Measurements from ENCODE around the gene PER3.
"Not testable (repeated sequence)": the region's sequence is repeated elsewhere in the genome, so short reads cannot be mapped to it uniquely, and the experiment has no call there.

The PER3 gene

GRCh38 chr1:7780976-7781375 lies 3.1 kb upstream of the PER3 start:
- DNase-seq, result no peak

- no peak for DNase-seq
Observed at GRCh38 chr1:7781501-7781900, 2.6 kb upstream of the PER3 start.

- DNase-seq, result no peak
Observed at GRCh38 chr1:7781923-7782495, 2.1 kb upstream of the PER3 start.

GRCh38 chr1:7783178-7783711 lies 846 bp upstream of the PER3 start:
- no peak for DNase-seq

GRCh38 chr1:7784492-7785071 lies 491 bp downstream of the PER3 start:
- DNase-seq, result peak; percentile 5

- DNase-seq, result no peak
Observed at GRCh38 chr1:7785108-7785507, 1.0 kb downstream of the PER3 start.

GRCh38 chr1:7786795-7787194 lies 2.7 kb downstream of the PER3 start:
- no peak for DNase-seq

- DNase-seq, result no peak
Observed at GRCh38 chr1:7789828-7790227, 5.7 kb downstream of the PER3 start.

GRCh38 chr1:7791027-7791426 lies 6.9 kb downstream of the PER3 start:
- DNase-seq, result not testable (repeated sequence)

- DNase-seq, result no peak
Observed at GRCh38 chr1:7795406-7795805, 11.3 kb downstream of the PER3 start.

GRCh38 chr1:7805460-7805859 lies 21.4 kb downstream of the PER3 start:
- no peak for DNase-seq

- peak; percentile 33 for DNase-seq
Observed at GRCh38 chr1:7808253-7808844, 24.3 kb downstream of the PER3 start.

GRCh38 chr1:7809742-7810141 lies 25.7 kb downstream of the PER3 start:
- no peak for DNase-seq

- peak; percentile 82 for DNase-seq
Observed at GRCh38 chr1:7810395-7810794, 26.3 kb downstream of the PER3 start.

GRCh38 chr1:7811476-7811875 lies 27.4 kb downstream of the PER3 start:
- DNase-seq, result no peak

GRCh38 chr1:7813677-7814373 lies 29.7 kb downstream of the PER3 start:
- DNase-seq, result no peak

- no peak for DNase-seq
Observed at GRCh38 chr1:7821282-7821681, 37.2 kb downstream of the PER3 start.

- DNase-seq, result no peak
Observed at GRCh38 chr1:7824701-7825100, 40.6 kb downstream of the PER3 start.

- DNase-seq, result no peak
Observed at GRCh38 chr1:7826363-7826762, 42.3 kb downstream of the PER3 start.

- no peak for DNase-seq
Observed at GRCh38 chr1:7827126-7827955, 43.2 kb downstream of the PER3 start.

- no peak for DNase-seq
Observed at GRCh38 chr1:7831458-7831857, 47.4 kb downstream of the PER3 start.

- DNase-seq, result no peak
Observed at GRCh38 chr1:7833035-7833434, 48.9 kb downstream of the PER3 start.

GRCh38 chr1:7838714-7839113 lies 54.6 kb downstream of the PER3 start:
- DNase-seq, result no peak

All from fibroblast of skin of scalp (primary cell).